H1 (cell line): ENCODE results near the gene FAM131A. TPM values are rescaled to one million over a fixed set of nuclear protein-coding genes. Genes with fewer than 3 reads are reported as not detected.

ENCODE experiments used
- CTCF ChIA-PET: fragments of 300-600 bp; sonication (Branson Sonifier 250); formaldehyde crosslinking; loops from one replicate; lab custom pipeline; 2021; ENCODE audit not compliant: partially characterized antibody; lab: Charles Lee
- POLR2A ChIA-PET: fragments of 300-600 bp; sonication (Branson Sonifier 250); formaldehyde crosslinking; loops from one replicate; lab custom pipeline; 2021; ENCODE audit warnings: inconsistent platforms; ENCODE audit not compliant: partially characterized antibody; lab: Charles Lee
- DNase-seq, 2 experiments: peaks; one replicate each; pipeline versions ENCODE4 v3.0.0 to v3.0.0-alpha.2; 2010 to 2022; ENCODE audit warnings: low spot score in 2 of 2, low read depth in 1 of 2, mixed read lengths in 1 of 2
- FAIRE-seq: peaks from 2 replicates; lab custom pipeline; 2011; peaks lifted over from hg19 to GRCh38; lab: Jason Lieb, UNC
- H2AFZ ChIP-seq: 2 replicates; pipeline ENCODE4 v1.8.1; 2012; ENCODE audit warnings: low read length, inconsistent platforms
- H2AK5ac ChIP-seq: 2 replicates; pipeline ENCODE4 v1.6.1; 2013; ENCODE audit warnings: low read depth, low read length
- H2BK120ac ChIP-seq: replicated peaks from 2 replicates; pipeline ENCODE3; 2013; ENCODE audit warnings: low read depth, low read length, inconsistent platforms
- H2BK12ac ChIP-seq: 2 replicates; pipeline ENCODE4 v1.6.1; 2013; ENCODE audit warnings: low read depth, low read length
- H2BK15ac ChIP-seq: 2 replicates; pipeline ENCODE4 v1.6.1; 2013; ENCODE audit warnings: low read length
- H2BK20ac ChIP-seq: 2 replicates; pipeline ENCODE4 v1.6.1; 2013; ENCODE audit warnings: low read length
- H2BK5ac ChIP-seq: 2 replicates; pipeline ENCODE4 v1.6.1; 2013; ENCODE audit warnings: low read depth, low read length
- H3K14ac ChIP-seq: 2 replicates; pipeline ENCODE4 v1.6.1; 2013; ENCODE audit warnings: inconsistent platforms; ENCODE audit not compliant: insufficient read length
- H3K18ac ChIP-seq: 2 replicates; pipeline ENCODE4 v1.6.1; 2013; ENCODE audit warnings: low read length; ENCODE audit errors: extremely low read depth
- H3K23ac ChIP-seq: 2 replicates; pipeline ENCODE4 v1.6.1; 2013; ENCODE audit warnings: inconsistent platforms; ENCODE audit not compliant: insufficient read length
- H3K23me2 ChIP-seq: 2 replicates; pipeline ENCODE4 v1.6.1; 2013; ENCODE audit warnings: low read depth, low read length
- H3K27ac ChIP-seq: 2 replicates; pipeline ENCODE4 v1.6.1; 2011; ENCODE audit warnings: low read depth, low read length, inconsistent platforms
- H3K27me3 ChIP-seq, 4 experiments: replicated peaks in 1 of 4; 1 replicate in 1 of 4; 2 replicates in 3 of 4; pipeline versions ENCODE4 v1.6.1 to v1.8.1; 2011 to 2013; ENCODE audit warnings: low read length in 3 of 4, mild to moderate bottlenecking in 3 of 4, inconsistent platforms in 2 of 4, mixed read lengths in 2 of 4, moderate library complexity in 1 of 4; ENCODE audit not compliant: control insufficient read depth in 3 of 4, insufficient read depth in 3 of 4; ENCODE audit errors: extremely low read depth in 1 of 4
- H3K36me3 ChIP-seq, 4 experiments: 2 replicates each; pipeline versions ENCODE4 v1.6.1 to v1.8.1; 2011 to 2013; ENCODE audit warnings: mild to moderate bottlenecking in 4 of 4, low read length in 3 of 4, moderate library complexity in 2 of 4, control low read depth in 1 of 4, inconsistent platforms in 1 of 4; ENCODE audit not compliant: insufficient read depth in 4 of 4, control insufficient read depth in 2 of 4
- H3K4ac ChIP-seq: replicated peaks from 2 replicates; pipeline ENCODE3; 2013; ENCODE audit warnings: low read length, low read depth, mixed read lengths, inconsistent platforms; ENCODE audit not compliant: insufficient read length
- H3K4me1 ChIP-seq, 4 experiments: replicated peaks in 1 of 4; 1 replicate in 1 of 4; 2 replicates in 3 of 4; pipeline versions ENCODE4 v1.6.1 to v1.8.1; 2011 to 2013; ENCODE audit warnings: low read length in 3 of 4, inconsistent platforms in 2 of 4, mixed read lengths in 1 of 4; ENCODE audit not compliant: insufficient read depth in 4 of 4, control insufficient read depth in 3 of 4
- H3K4me2 ChIP-seq, 2 experiments: 2 replicates each; pipeline versions ENCODE4 v1.6.1 to v1.8.1; 2011 to 2013; ENCODE audit warnings: low read depth in 2 of 2, low read length in 2 of 2, control low read depth in 1 of 2, inconsistent platforms in 1 of 2, mild to moderate bottlenecking in 1 of 2; ENCODE audit not compliant: insufficient read depth in 1 of 2
- H3K4me3 ChIP-seq, 4 experiments: fragments of 200-600, 300-600 bp in 1 of 4; sonication (generic), shearing (Covaris generic), sonication (Bioruptor Twin) in 1 of 4; 2 replicates each; pipeline versions ENCODE4 v1.5.1 to v1.8.1; 2011 to 2016; ENCODE audit warnings: low read length in 4 of 4, low read depth in 3 of 4, control low read depth in 2 of 4, inconsistent platforms in 2 of 4, mild to moderate bottlenecking in 2 of 4, mixed read lengths in 1 of 4, moderate library complexity in 1 of 4; ENCODE audit not compliant: insufficient read depth in 2 of 4; ENCODE audit errors: extremely low read depth in 1 of 4
- H3K56ac ChIP-seq: replicated peaks from 2 replicates; pipeline ENCODE3; 2013; ENCODE audit warnings: low read depth, mild to moderate bottlenecking, mixed read lengths, low read length, inconsistent platforms; ENCODE audit not compliant: insufficient read length
- H3K79me1 ChIP-seq: 2 replicates; pipeline ENCODE4 v1.6.1; 2013; ENCODE audit warnings: low read depth, low read length, control low read depth
- H3K79me2 ChIP-seq, 2 experiments: 2 replicates each; pipeline versions ENCODE4 v1.6.1 to v1.8.1; 2012 to 2013; ENCODE audit warnings: low read length in 2 of 2, mild to moderate bottlenecking in 2 of 2, inconsistent platforms in 1 of 2; ENCODE audit not compliant: insufficient read depth in 2 of 2, control insufficient read depth in 1 of 2
- H3K9ac ChIP-seq, 4 experiments: replicated peaks in 1 of 4; 1 replicate in 1 of 4; 2 replicates in 3 of 4; pipeline versions ENCODE4 v1.6.1 to v1.8.1; 2011 to 2013; ENCODE audit warnings: low read depth in 3 of 4, low read length in 3 of 4, control low read depth in 2 of 4, mild to moderate bottlenecking in 2 of 4, moderate library complexity in 2 of 4, inconsistent platforms in 1 of 4; ENCODE audit errors: extremely low read depth in 1 of 4
- H3K9me3 ChIP-seq, 2 experiments: 2 replicates each; pipeline versions ENCODE4 v1.6.1 to v1.8.1; 2012 to 2013; ENCODE audit warnings: mild to moderate bottlenecking in 2 of 2, moderate library complexity in 2 of 2, control low read depth in 1 of 2, inconsistent platforms in 1 of 2, low read depth in 1 of 2, low read length in 1 of 2, mixed read lengths in 1 of 2; ENCODE audit not compliant: insufficient read depth in 2 of 2
- H4K20me1 ChIP-seq, 2 experiments: replicated peaks in 1 of 2; 2 replicates each; pipeline versions ENCODE3 to v1.8.1; 2011 to 2013; ENCODE audit warnings: inconsistent platforms in 2 of 2, low read length in 2 of 2, mild to moderate bottlenecking in 1 of 2; ENCODE audit not compliant: insufficient read depth in 2 of 2, control insufficient read depth in 1 of 2
- H4K5ac ChIP-seq: 2 replicates; pipeline ENCODE4 v1.6.1; 2013; ENCODE audit warnings: low read length, low read depth, mixed read lengths, inconsistent platforms; ENCODE audit not compliant: insufficient read length
- H4K8ac ChIP-seq: 2 replicates; pipeline ENCODE4 v1.8.0; 2013; ENCODE audit warnings: mild to moderate bottlenecking, moderate library complexity, low read length, inconsistent platforms; ENCODE audit not compliant: insufficient read depth; ENCODE audit errors: extremely low read depth
- H4K91ac ChIP-seq: replicated peaks from 2 replicates; pipeline ENCODE3; 2013; ENCODE audit warnings: low read length, mixed read lengths, inconsistent platforms; ENCODE audit not compliant: insufficient read length
- CHD1 ChIP-seq: IDR thresholded peaks from 2 replicates; pipeline ENCODE4 v1.6.1; 2012; ENCODE audit warnings: low read depth, low read length, improper control_type of control experiment
- E2F6 ChIP-seq: IDR thresholded peaks from 2 replicates; pipeline ENCODE4 v1.6.1; 2012; ENCODE audit warnings: inconsistent platforms
- EGR1 ChIP-seq: IDR thresholded peaks from 2 replicates; pipeline ENCODE4 v1.6.1; 2011; ENCODE audit warnings: low read depth, low read length, borderline replicate concordance
- GTF2F1 ChIP-seq: IDR thresholded peaks from 2 replicates; pipeline ENCODE4 v1.6.1; 2012; ENCODE audit warnings: low read depth, low read length, improper control_type of control experiment, borderline replicate concordance
- SIRT6 ChIP-seq: IDR thresholded peaks from one replicate; pipeline ENCODE4 v1.7.1; 2012; ENCODE audit warnings: low read length, inconsistent platforms
- SP4 ChIP-seq: IDR thresholded peaks from 2 replicates; pipeline ENCODE4 v1.6.1; 2012; ENCODE audit warnings: low read length, inconsistent platforms
- TBP ChIP-seq: IDR thresholded peaks from 2 replicates; pipeline ENCODE4 v1.6.1; 2011; ENCODE audit warnings: low read depth, low read length, improper control_type of control experiment
- YY1 ChIP-seq: IDR thresholded peaks from 2 replicates; pipeline ENCODE4 v1.6.1; 2011; ENCODE audit warnings: low read depth, mild to moderate bottlenecking, low read length
- WGBS, 2 experiments: shearing (Covaris generic) in 1 of 2; methylation state at CpG; one replicate each; pipeline versions ENCODE4 v1.1.6 to v1.1.7; 2013 to 2015; ENCODE audit warnings: low lambda C conversion rate in 2 of 2, mixed read lengths in 2 of 2, inconsistent platforms in 1 of 2, low coverage in 1 of 2, missing lambda C conversion rate in 1 of 2; ENCODE audit not compliant: insufficient replicate concordance in 2 of 2, insufficient coverage in 1 of 2, insufficient read length in 1 of 2; ENCODE audit errors: extremely low coverage in 1 of 2, missing lambda C conversion rate in 1 of 2; 5-methylcytosine and 5-hydroxymethylcytosine counted together
- polyA plus RNA-seq, 7 experiments: library from polyadenylated mRNA; depleted of rRNA in 3 of 7; stranded (reverse) in 5 of 7; unstranded in 2 of 7; fragments of >200 nt in 5 of 7; fragments of 200-250 nt in 2 of 7; gene quantifications; 1 replicate in 5 of 7; 2 replicates in 1 of 7; 4 replicates in 1 of 7; pipeline versions ENCODE4 v1.2.1 to v1.2.3, GENCODE V29; 2011 to 2013; ENCODE audit warnings: missing spikeins in 2 of 7, mixed read lengths in 2 of 7
- total RNA-seq: library from RNA; stranded (reverse); fragmentation: NEBNext Ultra II Directional; extraction: Animal tissue kit (Norgen Biotek cat#: 25700); gene quantifications from 2 replicates; pipeline ENCODE4 v1.2.1, GENCODE V29; 2021
- TF ChIP-seq, protein P1 (sequence below): IDR thresholded peaks from 2 replicates; pipeline ENCODE4 v1.6.1; 2011; ENCODE audit warnings: low read length, improper control_type of control experiment
- TF ChIP-seq, protein P2 (sequence below): IDR thresholded peaks from 2 replicates; pipeline ENCODE4 v1.6.1; 2011; ENCODE audit warnings: low read depth, mild to moderate bottlenecking, low read length; ENCODE audit not compliant: insufficient read depth
- TF ChIP-seq, protein P3 (sequence below): IDR thresholded peaks from 2 replicates; pipeline ENCODE4 v1.6.1; 2012; ENCODE audit warnings: inconsistent platforms

Gene FAM131A
- total and polyA plus RNA-seq, 2 of the 8 experiments (the other 6 are each of a cell fraction or from before 2014, with no cell fraction given) = 16.0 to 21.9 TPM

GRCh38 chr3:184314363-184314699 lies 23.1 kb upstream of the FAM131A start, which contains the start of gene EIF4G1:
Gene EIF4G1, plus strand, starts transcription at chr3:184314606. Its CDS starts 1,191 bp downstream, at chr3:184315797.
- Histone ChIP-seq H4K8ac (peak within 1 kb of the TSS; percentile 96; the same call in 1 of the 2 replicates), H2BK5ac (peak within 1 kb of the TSS; percentile 66; the same call in 1 of the 2 replicates), H4K20me1 (peaks cover 26 to 28% of the 10 kb centered on the region in 2 experiments), H2BK12ac (no peak within 1 kb of the TSS), H4K5ac (peak within 1 kb of the TSS; percentile 80), H2BK20ac (no peak within 1 kb of the TSS), H3K79me2 (peaks cover 36 to 47% of the 10 kb centered on the region in 2 experiments), H3K23ac (no peak within 1 kb of the TSS), H3K14ac (no peak within 1 kb of the TSS), H3K9me3 (no peaks in the 10 kb centered on the region), H3K36me3 (peaks cover 7 to 26% (median 16%) of the 10 kb centered on the region in 4 experiments; a peak in 7 of 8 replicates), H2BK15ac (no peak within 1 kb of the TSS), H3K79me1 (peaks cover 8% of the 10 kb centered on the region), H3K18ac (peak within 1 kb of the TSS; percentile 19; the same call in 1 of the 2 replicates), H3K27ac (peak within 1 kb of the TSS; percentile 82), H2AK5ac (0 out of 2 replicates have a peak within 1 kb of the TSS, but pooled peaks have one; percentile 65), H3K4me1 (peaks cover 3 to 9% (median 6%) of the 10 kb centered on the region in 4 experiments), H3K9ac (peak within 1 kb of the TSS; percentile 70 to 99 (median 88)), H3K56ac (peak within 1 kb of the TSS; percentile 69), H3K27me3 (no peaks in the 10 kb centered on the region), H3K23me2 (no peaks in the 10 kb centered on the region; the same call in 1 of the 2 replicates), H3K4ac (peak within 1 kb of the TSS; percentile 85), H2BK120ac (no peak within 1 kb of the TSS), H3K4me2 (peak within 1 kb of the TSS; percentile 85 to 97), H2AFZ (no peak within 1 kb of the TSS), H3K4me3 (peak within 1 kb of the TSS; percentile 44 to 96 (median 77)), H4K91ac (no peak within 1 kb of the TSS)
- POLR2A ChIA-PET = interaction anchor here (5.0 to 12.3 kb wide), 2 partner anchors 13 to 23 kb away, joined by 30 to 148 read pairs; partner anchors contain the start of gene FAM131A
- CTCF ChIA-PET = no interaction called here
- DNase-seq (peak; percentile 77 to 92), FAIRE-seq (no peak)
- WGBS, 2 experiments = 2% methylated on average over 6 of the region's 40 CpGs; no CpG with 5 or more reads in 1 of the 2 experiments
- TF ChIP-seq, protein P1, sequence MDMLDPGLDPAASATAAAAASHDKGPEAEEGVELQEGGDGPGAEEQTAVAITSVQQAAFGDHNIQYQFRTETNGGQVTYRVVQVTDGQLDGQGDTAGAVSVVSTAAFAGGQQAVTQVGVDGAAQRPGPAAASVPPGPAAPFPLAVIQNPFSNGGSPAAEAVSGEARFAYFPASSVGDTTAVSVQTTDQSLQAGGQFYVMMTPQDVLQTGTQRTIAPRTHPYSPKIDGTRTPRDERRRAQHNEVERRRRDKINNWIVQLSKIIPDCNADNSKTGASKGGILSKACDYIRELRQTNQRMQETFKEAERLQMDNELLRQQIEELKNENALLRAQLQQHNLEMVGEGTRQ = peak; percentile 98
- TF ChIP-seq, protein P2, sequence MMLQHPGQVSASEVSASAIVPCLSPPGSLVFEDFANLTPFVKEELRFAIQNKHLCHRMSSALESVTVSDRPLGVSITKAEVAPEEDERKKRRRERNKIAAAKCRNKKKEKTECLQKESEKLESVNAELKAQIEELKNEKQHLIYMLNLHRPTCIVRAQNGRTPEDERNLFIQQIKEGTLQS = peak; percentile 96
- TF ChIP-seq E2F6 = peak; percentile 66
- no peak for TF ChIP-seq CHD1
- no peak for TF ChIP-seq SIRT6
- peak; percentile 78; the same call in 1 of the 2 replicates for TF ChIP-seq YY1
- peak; percentile 65; the same call in 1 of the 2 replicates for TF ChIP-seq SP4
- TF ChIP-seq, protein P3, sequence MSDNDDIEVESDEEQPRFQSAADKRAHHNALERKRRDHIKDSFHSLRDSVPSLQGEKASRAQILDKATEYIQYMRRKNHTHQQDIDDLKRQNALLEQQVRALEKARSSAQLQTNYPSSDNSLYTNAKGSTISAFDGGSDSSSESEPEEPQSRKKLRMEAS = peak; percentile 90
- peak; percentile 56; the same call in 1 of the 2 replicates for TF ChIP-seq EGR1
- peak; percentile 81 for TF ChIP-seq TBP
- 0 out of 2 replicates have a peak, but pooled peaks have one; percentile 39 for TF ChIP-seq GTF2F1
